ENCODE results near the gene PAX5.

DNA sequence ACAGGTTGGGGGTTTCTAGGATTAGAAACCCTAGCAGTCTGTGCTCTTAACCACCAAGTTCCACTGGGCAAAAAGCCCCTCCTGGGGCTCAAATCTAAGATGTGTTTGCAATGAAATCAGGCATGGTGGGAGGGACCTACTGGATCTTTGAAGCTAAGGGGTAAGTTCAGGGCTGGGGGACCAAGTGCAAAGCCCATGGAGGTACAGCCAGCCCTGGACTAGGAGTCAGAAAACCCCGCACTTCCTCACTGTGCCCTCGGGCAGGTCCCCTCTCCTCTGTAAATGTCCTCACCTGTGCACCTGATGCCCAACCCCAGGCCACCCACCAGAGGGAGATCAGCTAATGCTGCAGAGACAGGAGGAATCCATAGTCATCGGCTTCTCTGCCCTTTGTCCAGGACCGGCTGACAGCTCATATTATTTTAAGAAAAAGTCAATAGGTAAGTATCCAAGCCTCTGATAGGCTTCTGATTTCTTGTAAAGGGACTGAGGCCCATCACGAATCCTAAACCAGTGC lies 138.3 kb downstream of the PAX5 start:
- TF ChIP-seq CTCF (IDR thresholded peaks at IDR 0.05) (no peak), POLR2A (IDR thresholded peaks at IDR 0.05) (no peak)
